NOMO-1 treated with dmso at 0.1 percent for 144 hours (cell line): ENCODE measurements around the gene DNAJB2.
"Not testable (repeated sequence)": the region's sequence is repeated elsewhere in the genome, so short reads cannot be mapped to it uniquely, and the experiment has no call there.

Source experiments
- DNase-seq: peaks from one replicate; lab custom pipeline; 2025; ENCODE audit not compliant: unreplicated experiment; lab: John Stamatoyannopoulos, UW

DNAJB2 gene

GRCh38 chr2:219284501-219285372, 5.6 kb downstream of the DNAJB2 start:
- no peak for DNase-seq

GRCh38 chr2:219285373-219285735, 6.2 kb downstream of the DNAJB2 start:
- DNase-seq: no peak

- DNase-seq: no peak
Measured at GRCh38 chr2:219285894-219286425, 6.8 kb downstream of the DNAJB2 start.

GRCh38 chr2:219286436-219287115, 7.4 kb downstream of the DNAJB2 start:
- no peak for DNase-seq

- DNase-seq: not testable (repeated sequence)
Measured at GRCh38 chr2:219287116-219287440, 7.9 kb downstream of the DNAJB2 start.

- no peak for DNase-seq
Measured at GRCh38 chr2:219287580-219288265, 8.6 kb downstream of the DNAJB2 start.

- no peak for DNase-seq
Measured at GRCh38 chr2:219289195-219289536, 10.0 kb downstream of the DNAJB2 start.

- no peak for DNase-seq
Measured at GRCh38 chr2:219289537-219290361, 10.6 kb downstream of the DNAJB2 start.

- DNase-seq: no peak
Measured at GRCh38 chr2:219290381-219291171, 11.4 kb downstream of the DNAJB2 start.

- no peak for DNase-seq
Measured at GRCh38 chr2:219291394-219291793, 12.2 kb downstream of the DNAJB2 start.

- DNase-seq: no peak
Measured at GRCh38 chr2:219291910-219292490, 12.8 kb downstream of the DNAJB2 start.

- no peak for DNase-seq
Measured at GRCh38 chr2:219292616-219293015, 13.4 kb downstream of the DNAJB2 start.

GRCh38 chr2:219293736-219294231, 14.6 kb downstream of the DNAJB2 start:
- DNase-seq: no peak

GRCh38 chr2:219294356-219295351, 15.5 kb downstream of the DNAJB2 start:
- DNase-seq: peak; percentile 70

GRCh38 chr2:219296142-219296541, 17.0 kb downstream of the DNAJB2 start:
- no peak for DNase-seq

- no peak for DNase-seq
Measured at GRCh38 chr2:219296631-219297391, 17.6 kb downstream of the DNAJB2 start.

GRCh38 chr2:219297766-219298456, 18.7 kb downstream of the DNAJB2 start:
- no peak for DNase-seq
